WERI-Rb-1 (cell line): ENCODE data around the gene HDDC2.
A peak's percentile ranks its signal among the peaks of the same experiment; 100 is the strongest.

Source experiments
- DNase-seq: peaks from one replicate; pipeline ENCODE4 v3.0.0-alpha.2; 2020
- H3K27ac ChIP-seq: fragments of 250-450 bp; sonication (Bioruptor Pico); 2 replicates; pipeline ENCODE4 v1.5.1; 2020; ENCODE audit warnings: mild to moderate bottlenecking, moderate library complexity
- H3K27me3 ChIP-seq: fragments of 250-450 bp; sonication (Bioruptor Pico); 2 replicates; pipeline ENCODE4 v1.5.1; 2021; ENCODE audit warnings: mild to moderate bottlenecking, low read depth, moderate library complexity; ENCODE audit not compliant: insufficient read depth, severe bottlenecking
- H3K36me3 ChIP-seq: fragments of 250-450 bp; sonication (Bioruptor Pico); 2 replicates; pipeline ENCODE4 v1.5.1; 2020; ENCODE audit warnings: mild to moderate bottlenecking, moderate library complexity
- H3K4me3 ChIP-seq: 2 replicates; pipeline ENCODE4 v1.5.1; 2011; ENCODE audit warnings: low read depth, mild to moderate bottlenecking, control low read depth, low read length
- H3K9me3 ChIP-seq: fragments of 250-450 bp; sonication (Bioruptor Pico); 2 replicates; pipeline ENCODE4 v1.5.1; 2021; ENCODE audit warnings: mild to moderate bottlenecking, moderate library complexity; ENCODE audit not compliant: severe bottlenecking
- CTCF ChIP-seq: IDR thresholded peaks from 2 replicates; pipeline ENCODE4 v1.5.1; 2011; ENCODE audit warnings: low read depth, mild to moderate bottlenecking, control low read depth, inconsistent platforms, low read length

Gene HDDC2

GRCh38 chr6:125301435-125302391 lies at the start of gene HDDC2:
TSS of gene HDDC2 (minus strand) at chr6:125301967. CDS start at chr6:125301932, 35 bp downstream.
- TF ChIP-seq CTCF: no peak
- Histone ChIP-seq H3K4me3 (peak within 1 kb of the TSS; percentile 70), H3K9me3 (peaks cover 12% of the 10 kb centered on the region), H3K27ac (peak within 1 kb of the TSS; percentile 64), H3K36me3 (peaks cover 31% of the 10 kb centered on the region), H3K27me3 (peaks cover 16% of the 10 kb centered on the region)
- peak; percentile 62 for DNase-seq

- Histone ChIP-seq H3K27me3 (no peaks in the 10 kb centered on the region), H3K9me3 (no peaks in the 10 kb centered on the region), H3K36me3 (no peaks in the 10 kb centered on the region), H3K27ac (no peak overlapping the region), H3K4me3 (no peak overlapping the region)
- no peak for TF ChIP-seq CTCF
- DNase-seq: no peak
These were observed 45.3 kb upstream of the HDDC2 start for GRCh38 chr6:125346926-125347563.

- H3K27me3 ChIP-seq: no peaks in the 10 kb centered on the region
- no peak overlapping the region for H3K27ac ChIP-seq
- TF ChIP-seq CTCF: no peak
- no peak for DNase-seq
- no peak overlapping the region for H3K4me3 ChIP-seq
- no peaks in the 10 kb centered on the region for H3K9me3 ChIP-seq
- no peaks in the 10 kb centered on the region for H3K36me3 ChIP-seq
These were observed 44.6 kb upstream of the HDDC2 start for GRCh38 chr6:125346201-125346925.

GRCh38 chr6:125341460-125341859 lies 39.7 kb upstream of the HDDC2 start:
- no peak for TF ChIP-seq CTCF
- H3K9me3 ChIP-seq: no peaks in the 10 kb centered on the region
- no peak overlapping the region for H3K4me3 ChIP-seq

GRCh38 chr6:125340991-125341390 lies 39.2 kb upstream of the HDDC2 start:
- H3K9me3 ChIP-seq: no peaks in the 10 kb centered on the region
- H3K4me3 ChIP-seq: no peak overlapping the region
- no peak for DNase-seq
- H3K27ac ChIP-seq: no peak overlapping the region
- H3K27me3 ChIP-seq: no peaks in the 10 kb centered on the region
- H3K36me3 ChIP-seq: no peaks in the 10 kb centered on the region
- TF ChIP-seq CTCF: no peak

More at GRCh38 chr6:125341460-125341859, 39.7 kb upstream of the HDDC2 start:
- Histone ChIP-seq H3K27ac (no peak overlapping the region), H3K27me3 (no peaks in the 10 kb centered on the region), H3K36me3 (no peaks in the 10 kb centered on the region)
- no peak for DNase-seq
